Heart left ventricle (tissue), 13 donors: ENCODE results near the gene ACSS3.

ENCODE experiments used
- POLR2A ChIP-seq, 2 donors: fragments of 450-650 bp; IDR thresholded peaks; one replicate each; pipeline ENCODE4 v1.6.1; 2017; ENCODE audit warnings: antibody characterized with exemption in 2 of 2, mild to moderate bottlenecking in 2 of 2, moderate library complexity in 2 of 2
- TF ChIP-seq, protein P1 (sequence below), 12 donors: fragments of 200-600 bp; sonication (generic) in 4 of 12; IDR thresholded peaks; one replicate each; pipeline versions ENCODE4 v1.5.0 to v1.8.0; 2018 to 2022; ENCODE audit warnings: antibody characterized with exemption in 12 of 12, mild to moderate bottlenecking in 5 of 12
- donor health status: ischemic (EF 13 %, LVEDD 7.1; RV severe dilation, severe dysfunction).
- donor health status: DM: no; HTN: yes; CAD: no.
- donor health status: DM: no; HTN: no; CAD: no.
- donor health status: ischemic (EF 25% LVEDD 6.9; RV normal size, moderate dysfunction).
- donor health status: ischemic (EF 25% LVEDD 5.7; RV mildly dilated, moderate dysfunction).
- donor health status: ischemic (EF 35%, LVEDD 5.7; RV mildly dilated, moderate dysfunction).
- donor health status: nonischemic (EF 11% LVEDD 7.7; RV severe dilation, severe dysfunction).
- donor health status: DM: yes; HTN: yes; CAD: no.
- donor health status: PGD.
- donor health status: ischemic (EF 29% LVEDD 5.4; RV normal size, mild dysfunction).
- donor health status: nonischemic (EF 23%, LVEDD 6.1; RV moderate dilation, normal function).

GRCh38 chr12:81294325-81295190 lies 216.7 kb downstream of the ACSS3 start:
- no peak for TF ChIP-seq POLR2A (IDR thresholded peaks at IDR 0.05)
- TF ChIP-seq, protein P1, sequence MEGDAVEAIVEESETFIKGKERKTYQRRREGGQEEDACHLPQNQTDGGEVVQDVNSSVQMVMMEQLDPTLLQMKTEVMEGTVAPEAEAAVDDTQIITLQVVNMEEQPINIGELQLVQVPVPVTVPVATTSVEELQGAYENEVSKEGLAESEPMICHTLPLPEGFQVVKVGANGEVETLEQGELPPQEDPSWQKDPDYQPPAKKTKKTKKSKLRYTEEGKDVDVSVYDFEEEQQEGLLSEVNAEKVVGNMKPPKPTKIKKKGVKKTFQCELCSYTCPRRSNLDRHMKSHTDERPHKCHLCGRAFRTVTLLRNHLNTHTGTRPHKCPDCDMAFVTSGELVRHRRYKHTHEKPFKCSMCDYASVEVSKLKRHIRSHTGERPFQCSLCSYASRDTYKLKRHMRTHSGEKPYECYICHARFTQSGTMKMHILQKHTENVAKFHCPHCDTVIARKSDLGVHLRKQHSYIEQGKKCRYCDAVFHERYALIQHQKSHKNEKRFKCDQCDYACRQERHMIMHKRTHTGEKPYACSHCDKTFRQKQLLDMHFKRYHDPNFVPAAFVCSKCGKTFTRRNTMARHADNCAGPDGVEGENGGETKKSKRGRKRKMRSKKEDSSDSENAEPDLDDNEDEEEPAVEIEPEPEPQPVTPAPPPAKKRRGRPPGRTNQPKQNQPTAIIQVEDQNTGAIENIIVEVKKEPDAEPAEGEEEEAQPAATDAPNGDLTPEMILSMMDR (IDR thresholded peaks at IDR 0.05): no peak
